ENCODE results near the gene EVA1C. TPM values are rescaled to one million over a fixed set of nuclear protein-coding genes. Genes with fewer than 3 reads are reported as not detected.
A peak's percentile ranks its signal among the peaks of the same experiment; 100 is the strongest.

Gene EVA1C
- total RNA-seq, 2 experiments from 2014 or later: 11.1 to 12.7 TPM

GRCh38 chr21:32562426-32562825 lies 149.9 kb downstream of the EVA1C start:
- H3K9me3 ChIP-seq (ENCODE audit: control insufficient read depth in 1 of 2, insufficient read depth in 1 of 2, low read length in 2 of 2): no peaks in the 10 kb centered on the region
- no peak overlapping the region for H3K27ac ChIP-seq (ENCODE audit: low read depth in 1 of 2, low read length in 2 of 2)
- Mint-ChIP-seq H3K4me1 (ENCODE audit: low read depth) (no peaks in the 10 kb centered on the region), H3K27ac (peak overlapping the region; percentile 8), H3K36me3 (ENCODE audit: low read depth) (peaks cover 19% of the 10 kb centered on the region), H3K9me3 (peaks cover 6% of the 10 kb centered on the region), H3K4me3 (no peak overlapping the region), H3K27me3 (no peaks in the 10 kb centered on the region)
- ChIA-PET POLR2A (no interaction called here), CTCF (no interaction called here)
- peaks cover 2% of the 10 kb centered on the region for H3K4me1 ChIP-seq (ENCODE audit: insufficient read depth, low read length)
- H3K4me3 ChIP-seq (ENCODE audit: low read length): no peak overlapping the region
- intact Hi-C loops (cut with DNase I, micrococcal nuclease): loop anchor here in 1 of 2 experiments (10.0 kb wide), 1 partner anchor 68 kb away; no protein-coding TSS in a partner anchor
- DNase-seq: peak in 2 of 14 experiments; percentile 6 to 17
- H3K36me3 ChIP-seq (ENCODE audit: insufficient read depth, low read length): no peaks in the 10 kb centered on the region
- peak; percentile 64 for ATAC-seq (ENCODE audit: poor library complexity)
- no peak for TF ChIP-seq CTCF (IDR thresholded peaks at IDR 0.05)
- H3K27me3 ChIP-seq (ENCODE audit: control insufficient read depth in 1 of 2, insufficient read depth in 2 of 2, low read length in 2 of 2): no peaks in the 10 kb centered on the region

GRCh38 chr21:32562915-32563314 lies 150.4 kb downstream of the EVA1C start:
- Histone ChIP-seq H3K27me3 (ENCODE audit: control insufficient read depth in 1 of 2, insufficient read depth in 2 of 2, low read length in 2 of 2) (no peaks in the 10 kb centered on the region), H3K27ac (ENCODE audit: low read depth in 1 of 2, low read length in 2 of 2) (no peak overlapping the region), H3K36me3 (ENCODE audit: insufficient read depth, low read length) (no peaks in the 10 kb centered on the region), H3K4me1 (ENCODE audit: insufficient read depth, low read length) (peaks cover 7% of the 10 kb centered on the region), H3K9me3 (ENCODE audit: control insufficient read depth in 1 of 2, insufficient read depth in 1 of 2, low read length in 2 of 2) (no peaks in the 10 kb centered on the region), H3K4me3 (ENCODE audit: low read length) (no peak overlapping the region)
- Mint-ChIP-seq H3K27me3 (no peaks in the 10 kb centered on the region), H3K27ac (peak overlapping the region; percentile 8), H3K36me3 (ENCODE audit: low read depth) (peaks cover 19% of the 10 kb centered on the region), H3K4me3 (peak overlapping the region; percentile 27), H3K9me3 (peaks cover 6% of the 10 kb centered on the region), H3K4me1 (ENCODE audit: low read depth) (no peaks in the 10 kb centered on the region)
- intact Hi-C loops (cut with DNase I, micrococcal nuclease): loop anchor here in 1 of 2 experiments (10.0 kb wide), 1 partner anchor 68 kb away; no protein-coding TSS in a partner anchor
- TF ChIP-seq CTCF (IDR thresholded peaks at IDR 0.05): no peak
- peak in 2 of 14 experiments; percentile 6 to 14 for DNase-seq
- ChIA-PET POLR2A (no interaction called here), CTCF (no interaction called here)
- ATAC-seq (ENCODE audit: poor library complexity): peak; percentile 32

Other genes with a start within 250 kb of the EVA1C start
- 1 to 10 TPM; 2.7 to 3.0 TPM for gene MIS18A, start 133.7 kb upstream of the EVA1C start, total RNA-seq
- gene MRAP, start 113.9 kb upstream of the EVA1C start, total RNA-seq: not detected
- 1 to 10 TPM; 5.4 to 5.7 TPM for gene URB1, start 19.7 kb upstream of the EVA1C start, total RNA-seq
- gene TCP10L, start 172.8 kb downstream of the EVA1C start, total RNA-seq: under 1 TPM; 0.34 to 0.41 TPM
- gene CFAP298, start 199.7 kb downstream of the EVA1C start, total RNA-seq: 1 to 10 TPM; 7.6 to 9.4 TPM